GM23338 (cell line): ENCODE results near the gene MAD1L1. TPM values are rescaled to one million over a fixed set of nuclear protein-coding genes. Genes with fewer than 3 reads are reported as not detected.

Experiments used
- ATAC-seq: fragments of 200-7000 bp; cut with Tn5 transposase; 3 replicates; pipeline ENCODE4 v1.9.1; 2020
- DNase-seq: peaks from one replicate; pipeline ENCODE4 v3.0.0-alpha.2; 2015; ENCODE audit warnings: low spot score
- H2AFZ ChIP-seq: fragments of 200-600 bp; sonication (generic); 2 replicates; pipeline ENCODE4 v1.8.0; 2016; ENCODE audit warnings: antibody characterized with exemption, mild to moderate bottlenecking, moderate library complexity
- H3F3A ChIP-seq: fragments of 200-600 bp; sonication (generic); replicated peaks from 2 replicates; pipeline ENCODE4 v1.8.0; 2017; ENCODE audit warnings: antibody characterized with exemption, mixed run types, low read depth
- H3K27ac ChIP-seq: fragments of 200-600 bp; sonication (generic); 2 replicates; pipeline ENCODE4 v1.6.1; 2016; ENCODE audit warnings: low read depth
- H3K27me3 ChIP-seq: fragments of 200-600 bp; sonication (generic); 2 replicates; pipeline ENCODE4 v1.8.0; 2016; ENCODE audit warnings: mild to moderate bottlenecking, mixed run types, moderate library complexity; ENCODE audit not compliant: insufficient read depth
- H3K36me3 ChIP-seq: fragments of 200-600 bp; sonication (generic); 2 replicates; pipeline ENCODE4 v1.8.0; 2016; ENCODE audit warnings: mild to moderate bottlenecking; ENCODE audit not compliant: insufficient read depth
- H3K4me1 ChIP-seq: fragments of 200-600 bp; sonication (generic); 2 replicates; pipeline ENCODE4 v1.8.0; 2016; ENCODE audit warnings: mild to moderate bottlenecking, moderate library complexity; ENCODE audit not compliant: insufficient read depth
- H3K4me2 ChIP-seq: fragments of 200-600 bp; sonication (generic); 2 replicates; pipeline ENCODE4 v1.7.1; 2017; ENCODE audit warnings: mixed run types
- H3K4me3 ChIP-seq: fragments of 200-600 bp; sonication (generic); 2 replicates; pipeline ENCODE4 v1.6.1; 2016; ENCODE audit warnings: mixed run types
- H3K79me2 ChIP-seq: fragments of 200-600 bp; sonication (generic); replicated peaks from 2 replicates; pipeline ENCODE4 v1.8.0; 2017; ENCODE audit warnings: mild to moderate bottlenecking; ENCODE audit not compliant: insufficient read depth
- H3K9me2 ChIP-seq: fragments of 200-600 bp; sonication (generic); 2 replicates; pipeline ENCODE4 v1.8.0; 2017; ENCODE audit not compliant: insufficient read depth
- H4K20me1 ChIP-seq: fragments of 200-600 bp; sonication (generic); replicated peaks from 2 replicates; pipeline ENCODE4 v1.8.0; 2017; ENCODE audit warnings: mild to moderate bottlenecking; ENCODE audit not compliant: insufficient read depth
- H3K27ac Mint-ChIP-seq: 2 replicates; pipeline ENCODE4 v1.8.0; 2020; ENCODE audit warnings: inconsistent platforms, mild to moderate bottlenecking, moderate library complexity, mixed read lengths
- H3K27me3 Mint-ChIP-seq: 3 replicates; pipeline ENCODE4 v1.8.0; 2022; ENCODE audit warnings: low read depth, mild to moderate bottlenecking, moderate library complexity, mixed read lengths, inconsistent platforms; ENCODE audit not compliant: insufficient read depth, poor library complexity
- H3K36me3 Mint-ChIP-seq: 3 replicates; pipeline ENCODE4 v1.8.0; 2021; ENCODE audit warnings: low read depth, mild to moderate bottlenecking, inconsistent platforms, moderate library complexity, mixed read lengths
- H3K4me1 Mint-ChIP-seq: 3 replicates; pipeline ENCODE4 v1.8.0; 2020; ENCODE audit warnings: mild to moderate bottlenecking, inconsistent platforms, mixed read lengths
- H3K4me3 Mint-ChIP-seq: 3 replicates; pipeline ENCODE4 v1.8.0; 2021; ENCODE audit warnings: moderate library complexity, mild to moderate bottlenecking, inconsistent platforms, mixed read lengths
- H3K9me3 Mint-ChIP-seq: 3 replicates; pipeline ENCODE4 v1.8.0; 2020; ENCODE audit warnings: moderate library complexity, mild to moderate bottlenecking, inconsistent platforms, mixed read lengths
- CTCF ChIP-seq, 2 experiments: fragments of 200-600 bp in 1 of 2; sonication (generic) in 1 of 2; conservative IDR thresholded peaks; 2 replicates each; pipeline versions ENCODE4 v1.5.1 to v1.6.1; 2016 to 2017; ENCODE audit warnings: antibody characterized with exemption in 2 of 2, low read depth in 2 of 2, mild to moderate bottlenecking in 2 of 2, moderate library complexity in 1 of 2
- ETS1 ChIP-seq: IDR thresholded peaks from 2 replicates; pipeline ENCODE4 v1.6.1; 2016; ENCODE audit warnings: antibody characterized with exemption
- EZH2 ChIP-seq: fragments of 200-600 bp; sonication (generic); IDR thresholded peaks from one replicate; pipeline ENCODE4 v1.8.0; 2017; ENCODE audit warnings: antibody characterized with exemption, mild to moderate bottlenecking, low read depth; ENCODE audit not compliant: unreplicated experiment
- JUNB ChIP-seq: IDR thresholded peaks from one replicate; pipeline ENCODE4 v1.6.1; 2016; ENCODE audit warnings: antibody characterized with exemption; ENCODE audit not compliant: unreplicated experiment
- NANOG ChIP-seq: IDR thresholded peaks from 2 replicates; pipeline ENCODE4 v1.6.1; 2016; ENCODE audit warnings: antibody characterized with exemption, borderline replicate concordance
- POLR2AphosphoS5 ChIP-seq: IDR thresholded peaks from 2 replicates; pipeline ENCODE4 v1.6.1; 2016; ENCODE audit warnings: antibody characterized with exemption, low read depth
- STAT1 ChIP-seq: IDR thresholded peaks from one replicate; pipeline ENCODE4 v1.6.1; 2016; ENCODE audit warnings: antibody characterized with exemption; ENCODE audit not compliant: unreplicated experiment
- ZNF114 ChIP-seq: fragments of 250-450 bp; sonication (Bioruptor Pico); IDR thresholded peaks from 2 replicates; pipeline ENCODE4 v1.5.0; 2020; ENCODE audit warnings: mild to moderate bottlenecking, moderate library complexity
- ZNF462 ChIP-seq: fragments of 250-450 bp; sonication (Bioruptor Pico); IDR thresholded peaks from 2 replicates; pipeline ENCODE4 v1.5.0; 2020; ENCODE audit warnings: mild to moderate bottlenecking, moderate library complexity
- polyA plus RNA-seq: library from polyadenylated mRNA; unstranded; fragments of >200 nt; fragmentation: Nextera tagmentation; extraction: Ambion mirVana; gene quantifications from 2 replicates; pipeline ENCODE4 v1.2.1, GENCODE V29; 2016
- total RNA-seq: library from RNA; depleted of rRNA; stranded (reverse); fragments of >200 nt; shearing (Covaris generic); gene quantifications from 2 replicates; pipeline ENCODE4 v1.2.3, GENCODE V29; 2014
- TF ChIP-seq, protein P1 (sequence below): IDR thresholded peaks from one replicate; pipeline ENCODE4 v1.6.1; 2018; ENCODE audit warnings: antibody characterized with exemption; ENCODE audit not compliant: unreplicated experiment

MAD1L1 gene
- total and polyA plus RNA-seq, 2 experiments from 2014 or later, result 40.3 to 59.3 TPM

DNA sequence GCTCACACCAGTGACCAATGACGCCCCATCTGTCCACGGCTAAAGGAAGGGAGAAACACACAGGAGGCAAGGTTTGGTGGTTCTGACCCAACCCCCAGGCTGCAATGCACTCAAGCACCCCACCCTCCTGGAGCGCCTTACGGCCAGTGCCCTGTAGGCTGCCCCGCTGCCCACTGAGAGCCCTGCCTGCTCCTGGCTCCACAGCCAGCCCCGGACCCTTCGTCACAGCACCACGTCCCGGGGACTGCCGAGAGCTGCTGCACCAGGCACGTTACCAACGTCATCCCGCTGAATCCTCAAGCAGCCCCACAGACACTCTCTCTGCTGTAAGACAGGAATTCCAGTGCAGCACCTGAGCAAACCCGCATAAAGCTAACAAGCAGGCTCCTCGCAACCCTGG is 87.8 kb downstream of the MAD1L1 start (continued):
- TF ChIP-seq EZH2 (no peak), STAT1 (no peak), ETS1 (no peak), NANOG (no peak)

DNA sequence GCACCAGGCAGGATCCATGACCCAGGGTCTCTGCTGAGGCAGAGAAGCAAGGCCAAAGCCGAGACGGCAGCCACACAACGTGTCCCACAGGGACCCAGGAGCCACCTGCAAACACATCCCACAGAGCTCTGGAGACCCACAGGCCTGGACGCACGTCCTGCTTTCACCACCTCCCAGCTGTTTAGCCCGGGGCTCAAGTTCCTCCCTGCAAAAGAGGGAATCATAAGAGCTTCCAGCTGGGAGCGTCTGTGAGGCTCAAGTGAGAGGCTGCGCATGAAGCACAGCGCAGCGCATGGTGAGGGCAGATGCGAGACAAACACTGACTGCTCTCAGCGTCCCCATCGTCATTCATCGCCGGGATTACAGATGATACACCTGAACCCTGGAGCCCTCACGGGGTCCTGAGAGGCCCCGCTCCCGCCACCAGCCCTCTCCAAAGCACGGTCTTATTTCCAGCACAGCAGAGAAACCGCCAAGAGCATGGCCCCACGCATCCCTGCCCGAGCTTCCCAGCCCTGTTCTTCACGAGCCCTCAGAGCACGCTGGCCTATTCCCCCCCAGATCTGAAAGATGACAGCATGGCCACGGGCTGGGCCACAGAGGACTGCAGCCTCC is 88.7 kb downstream of the MAD1L1 start:
- Mint-ChIP-seq H3K4me1 (peaks cover 9% of the 10 kb centered on the region; the same call in 2 of the 3 replicates), H3K27ac (no peak overlapping the region), H3K36me3 (peaks cover 18% of the 10 kb centered on the region), H3K9me3 (no peaks in the 10 kb centered on the region), H3K4me3 (no peak overlapping the region), H3K27me3 (peaks cover 9% of the 10 kb centered on the region)
- H3K36me3 ChIP-seq, result 0 out of 2 replicates have a peak, but pooled peaks cover 3% of the 10 kb centered on the region
- no peak overlapping the region for H3K4me3 ChIP-seq
- no peak overlapping the region for H3K27ac ChIP-seq
- H3K4me2 ChIP-seq, result no peak overlapping the region
- peaks cover 4% of the 10 kb centered on the region; the same call in 1 of the 2 replicates for H4K20me1 ChIP-seq
- no peaks in the 10 kb centered on the region for H3K27me3 ChIP-seq
- H2AFZ ChIP-seq, result no peak overlapping the region
- no peaks in the 10 kb centered on the region for H3F3A ChIP-seq
- DNase-seq (no peak), ATAC-seq (no peak)
- no peaks in the 10 kb centered on the region for H3K4me1 ChIP-seq
- no peaks in the 10 kb centered on the region for H3K79me2 ChIP-seq
- H3K9me2 ChIP-seq, result no peaks in the 10 kb centered on the region
- TF ChIP-seq, protein P1, sequence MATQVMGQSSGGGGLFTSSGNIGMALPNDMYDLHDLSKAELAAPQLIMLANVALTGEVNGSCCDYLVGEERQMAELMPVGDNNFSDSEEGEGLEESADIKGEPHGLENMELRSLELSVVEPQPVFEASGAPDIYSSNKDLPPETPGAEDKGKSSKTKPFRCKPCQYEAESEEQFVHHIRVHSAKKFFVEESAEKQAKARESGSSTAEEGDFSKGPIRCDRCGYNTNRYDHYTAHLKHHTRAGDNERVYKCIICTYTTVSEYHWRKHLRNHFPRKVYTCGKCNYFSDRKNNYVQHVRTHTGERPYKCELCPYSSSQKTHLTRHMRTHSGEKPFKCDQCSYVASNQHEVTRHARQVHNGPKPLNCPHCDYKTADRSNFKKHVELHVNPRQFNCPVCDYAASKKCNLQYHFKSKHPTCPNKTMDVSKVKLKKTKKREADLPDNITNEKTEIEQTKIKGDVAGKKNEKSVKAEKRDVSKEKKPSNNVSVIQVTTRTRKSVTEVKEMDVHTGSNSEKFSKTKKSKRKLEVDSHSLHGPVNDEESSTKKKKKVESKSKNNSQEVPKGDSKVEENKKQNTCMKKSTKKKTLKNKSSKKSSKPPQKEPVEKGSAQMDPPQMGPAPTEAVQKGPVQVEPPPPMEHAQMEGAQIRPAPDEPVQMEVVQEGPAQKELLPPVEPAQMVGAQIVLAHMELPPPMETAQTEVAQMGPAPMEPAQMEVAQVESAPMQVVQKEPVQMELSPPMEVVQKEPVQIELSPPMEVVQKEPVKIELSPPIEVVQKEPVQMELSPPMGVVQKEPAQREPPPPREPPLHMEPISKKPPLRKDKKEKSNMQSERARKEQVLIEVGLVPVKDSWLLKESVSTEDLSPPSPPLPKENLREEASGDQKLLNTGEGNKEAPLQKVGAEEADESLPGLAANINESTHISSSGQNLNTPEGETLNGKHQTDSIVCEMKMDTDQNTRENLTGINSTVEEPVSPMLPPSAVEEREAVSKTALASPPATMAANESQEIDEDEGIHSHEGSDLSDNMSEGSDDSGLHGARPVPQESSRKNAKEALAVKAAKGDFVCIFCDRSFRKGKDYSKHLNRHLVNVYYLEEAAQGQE, result no peak
- TF ChIP-seq CTCF (conservative IDR thresholded peaks at IDR 0.05; ENCODE audit: low read depth in 2 of 2), result no peak
- TF ChIP-seq POLR2AphosphoS5, result no peak
- TF ChIP-seq ETS1, result no peak
- no peak for TF ChIP-seq JUNB
- TF ChIP-seq ZNF462 (CRISPR knock-in tag), result no peak
- no peak for TF ChIP-seq EZH2
- no peak for TF ChIP-seq ZNF114 (CRISPR knock-in tag)
- TF ChIP-seq NANOG, result no peak
